ENCODE measurements around the gene CCDC196.
"Not testable (repeated sequence)": the region's sequence is repeated elsewhere in the genome, so short reads cannot be mapped to it uniquely, and the experiment has no call there.

The CCDC196 gene

GRCh38 chr14:66495218-66496098 is 9.3 kb downstream of the CCDC196 start:
- peak; percentile 6 for DNase-seq (ENCODE audit: low read depth, low spot score)

GRCh38 chr14:66496188-66496807 is 10.1 kb downstream of the CCDC196 start:
- no peak for DNase-seq (ENCODE audit: low read depth, low spot score)

- no peak for DNase-seq (ENCODE audit: low read depth, low spot score)
These were observed 10.7 kb downstream of the CCDC196 start for GRCh38 chr14:66496911-66497310.

GRCh38 chr14:66498311-66498710 is 12.1 kb downstream of the CCDC196 start:
- no peak for DNase-seq (ENCODE audit: low read depth, low spot score)

- DNase-seq (ENCODE audit: low read depth, low spot score): no peak
These were observed 15.4 kb downstream of the CCDC196 start for GRCh38 chr14:66501592-66501991.

- not testable (repeated sequence) for DNase-seq (ENCODE audit: low read depth, low spot score)
These were observed 16.7 kb downstream of the CCDC196 start for GRCh38 chr14:66502836-66503235.

- DNase-seq (ENCODE audit: low read depth, low spot score): no peak
These were observed 17.4 kb downstream of the CCDC196 start for GRCh38 chr14:66503532-66503931.

GRCh38 chr14:66507181-66507721 is 21.1 kb downstream of the CCDC196 start:
- no peak for DNase-seq (ENCODE audit: low read depth, low spot score)

GRCh38 chr14:66507722-66508546 is 21.8 kb downstream of the CCDC196 start, which contains the start of gene GPHN:
TSS of gene GPHN (plus strand) at chr14:66508147.
- peak; percentile 73 for DNase-seq (ENCODE audit: low read depth, low spot score)

GRCh38 chr14:66508547-66508845 is 22.3 kb downstream of the CCDC196 start:
- no peak for DNase-seq (ENCODE audit: low read depth, low spot score)

- DNase-seq (ENCODE audit: low read depth, low spot score): peak; percentile 7
These were observed 22.9 kb downstream of the CCDC196 start for GRCh38 chr14:66508846-66509621.

GRCh38 chr14:66509874-66510273 is 23.7 kb downstream of the CCDC196 start:
- no peak for DNase-seq (ENCODE audit: low read depth, low spot score)

- no peak for DNase-seq (ENCODE audit: low read depth, low spot score)
These were observed 25.7 kb downstream of the CCDC196 start for GRCh38 chr14:66511849-66512248.

- no peak for DNase-seq (ENCODE audit: low read depth, low spot score)
These were observed 28.0 kb downstream of the CCDC196 start for GRCh38 chr14:66514213-66514612.

- no peak for DNase-seq (ENCODE audit: low read depth, low spot score)
These were observed 44.4 kb downstream of the CCDC196 start for GRCh38 chr14:66530526-66530925.

GRCh38 chr14:66539034-66539433 is 52.9 kb downstream of the CCDC196 start:
- DNase-seq (ENCODE audit: low read depth, low spot score): no peak

GRCh38 chr14:66540038-66540437 is 53.9 kb downstream of the CCDC196 start:
- no peak for DNase-seq (ENCODE audit: low read depth, low spot score)

- DNase-seq (ENCODE audit: low read depth, low spot score): no peak
These were observed 55.5 kb downstream of the CCDC196 start for GRCh38 chr14:66541627-66542026.

- no peak for DNase-seq (ENCODE audit: low read depth, low spot score)
These were observed 57.8 kb downstream of the CCDC196 start for GRCh38 chr14:66543996-66544395.

GRCh38 chr14:66545191-66545590 is 59.0 kb downstream of the CCDC196 start:
- not testable (repeated sequence) for DNase-seq (ENCODE audit: low read depth, low spot score)

GRCh38 chr14:66545751-66546150 is 59.6 kb downstream of the CCDC196 start:
- not testable (repeated sequence) for DNase-seq (ENCODE audit: low read depth, low spot score)
